GM12873 (cell line): ENCODE measurements around the gene ETV3.

Source experiments
- CTCF ChIP-seq: IDR thresholded peaks from 2 replicates; pipeline ENCODE4 v1.5.1; 2012; ENCODE audit warnings: low read depth, mild to moderate bottlenecking, moderate library complexity, low read length, control low read depth; ENCODE audit not compliant: insufficient read depth; ENCODE audit errors: missing control alignments

ETV3 gene

GRCh38 chr1:157124855-157125254, 13.3 kb downstream of the ETV3 start:
- TF ChIP-seq CTCF: peak; percentile 35

- TF ChIP-seq CTCF: no peak
Measured at GRCh38 chr1:157119448-157119847, 18.7 kb downstream of the ETV3 start.

GRCh38 chr1:157119008-157119407, 19.2 kb downstream of the ETV3 start:
- no peak for TF ChIP-seq CTCF

GRCh38 chr1:157117527-157118057, 20.6 kb downstream of the ETV3 start:
- no peak for TF ChIP-seq CTCF

GRCh38 chr1:157116737-157117103, 21.5 kb downstream of the ETV3 start:
- TF ChIP-seq CTCF: no peak

GRCh38 chr1:157115851-157116736, 22.1 kb downstream of the ETV3 start:
- TF ChIP-seq CTCF: no peak

- TF ChIP-seq CTCF: no peak
Measured at GRCh38 chr1:157115429-157115838, 22.8 kb downstream of the ETV3 start.
